ENCODE measurements around the gene UGT1A4.

GRCh38 chr2:233821709-233822100 lies 103.2 kb downstream of the UGT1A4 start:
- TF ChIP-seq CTCF (IDR thresholded peaks at IDR 0.05) (no peak), POLR2AphosphoS5 (IDR thresholded peaks at IDR 0.05) (no peak), EP300 (IDR thresholded peaks at IDR 0.05) (no peak)

Measured in stomach (tissue), 4 donors.